HCT116 (cell line): ENCODE measurements around the gene RSAD1. TPM values are rescaled to one million over a fixed set of nuclear protein-coding genes. Genes with fewer than 3 reads are reported as not detected.

Experiments used
- ATAC-seq: fragments of 200-7000 bp; cut with Tn5 transposase; 2 replicates; pipeline ENCODE4 v1.9.1; 2020; ENCODE audit warnings: mild to moderate bottlenecking, moderate library complexity
- BruUV-seq: library from RNA; stranded (reverse); fragments of 400-500 nt; replicated peaks from 2 replicates; lab custom pipeline; 2021; lab: Mats Ljungman, UMichigan
- CTCF ChIA-PET: fragments of 300-600 bp; sonication (Branson Sonifier 250); formaldehyde crosslinking; loops from one replicate; lab custom pipeline; 2021; ENCODE audit warnings: antibody characterized with exemption; lab: Charles Lee
- POLR2A ChIA-PET: fragments of 300-600, 350-600 bp; sonication (Branson Sonifier 250); formaldehyde crosslinking; loops from one replicate; lab custom pipeline; 2021; ENCODE audit warnings: antibody characterized with exemption; lab: Charles Lee
- RAD21 ChIA-PET, 2 experiments: fragments of 300-600 bp; sonication (Branson Sonifier 250); formaldehyde crosslinking; loops; one replicate each; lab custom pipeline; 2023; ENCODE audit warnings: low total read pairs in 2 of 2; ENCODE audit not compliant: uncharacterized antibody in 2 of 2, unreplicated experiment in 2 of 2, low non-redundant PET in 1 of 2; lab: Charles Lee
- DNase-seq: peaks from one replicate; pipeline ENCODE4 v3.0.0-alpha.2; 2010; ENCODE audit warnings: low read depth, low spot score
- H2AFZ ChIP-seq: fragments of 200-600 bp; shearing (Covaris generic), sonication (generic); 2 replicates; pipeline ENCODE4 v1.6.1; 2017; ENCODE audit warnings: low read depth, mixed run types, mixed read lengths, antibody characterized with exemption, low read length; ENCODE audit not compliant: poor library complexity, severe bottlenecking
- H3K27ac ChIP-seq: 2 replicates; pipeline ENCODE4 v1.5.1; 2012; ENCODE audit warnings: low read depth, low read length
- H3K27me3 ChIP-seq: fragments of 200-600 bp; sonication (generic); 2 replicates; pipeline ENCODE4 v1.6.1; 2016; ENCODE audit warnings: mixed run types, low read length, mixed read lengths; ENCODE audit not compliant: insufficient read depth
- H3K36me3 ChIP-seq, 2 experiments: fragments of 200-500 bp in 1 of 2; fragments of 200-600 bp in 1 of 2; sonication (Bioruptor generic) in 1 of 2; sonication (generic) in 1 of 2; 2 replicates each; pipeline versions ENCODE4 v1.5.1 to v1.6.1; 2014 to 2016; ENCODE audit warnings: low read length in 2 of 2, inconsistent platforms in 1 of 2, mixed read lengths in 1 of 2, mixed run types in 1 of 2; ENCODE audit not compliant: insufficient read depth in 2 of 2, control insufficient read depth in 1 of 2
- H3K4me1 ChIP-seq, 2 experiments: fragments of 200-600 bp in 1 of 2; sonication (generic) in 1 of 2; 2 replicates each; pipeline versions ENCODE4 v1.5.1 to v1.6.1; 2012 to 2017; ENCODE audit warnings: low read length in 2 of 2, inconsistent platforms in 1 of 2, mild to moderate bottlenecking in 1 of 2, mixed read lengths in 1 of 2, mixed run types in 1 of 2, moderate library complexity in 1 of 2; ENCODE audit not compliant: insufficient read depth in 2 of 2, control insufficient read depth in 1 of 2
- H3K4me2 ChIP-seq: fragments of 200-600 bp; sonication (generic); 2 replicates; pipeline ENCODE4 v1.6.1; 2017; ENCODE audit warnings: mixed run types, low read length, mixed read lengths
- H3K4me3 ChIP-seq, 2 experiments: fragments of 200-600 bp in 1 of 2; sonication (generic) in 1 of 2; replicated peaks in 1 of 2; 2 replicates each; pipeline ENCODE4 v1.5.1; 2011 to 2016; ENCODE audit warnings: low read length in 2 of 2, control low read depth in 1 of 2, low read depth in 1 of 2, mild to moderate bottlenecking in 1 of 2, mixed read lengths in 1 of 2, mixed run types in 1 of 2
- H3K79me2 ChIP-seq: fragments of 200-600 bp; sonication (generic); 2 replicates; pipeline ENCODE4 v1.6.1; 2017; ENCODE audit warnings: mild to moderate bottlenecking, mixed run types, low read length, moderate library complexity, mixed read lengths; ENCODE audit not compliant: insufficient read depth
- H3K9ac ChIP-seq: fragments of 200-600 bp; sonication (generic); 2 replicates; pipeline ENCODE4 v1.6.1; 2016; ENCODE audit warnings: low read length, mixed read lengths
- H3K9me2 ChIP-seq: fragments of 200-600 bp; sonication (generic), shearing (Covaris generic); 2 replicates; pipeline ENCODE4 v1.6.1; 2017; ENCODE audit warnings: mixed run types, mild to moderate bottlenecking, moderate library complexity; ENCODE audit not compliant: insufficient read depth
- H3K9me3 ChIP-seq, 2 experiments: fragments of 200-500 bp in 1 of 2; fragments of 200-600 bp in 1 of 2; sonication (Bioruptor generic) in 1 of 2; sonication (generic) in 1 of 2; 2 replicates each; pipeline ENCODE4 v1.6.1; 2014 to 2017; ENCODE audit warnings: low read length in 2 of 2, mixed read lengths in 2 of 2, inconsistent platforms in 1 of 2, low read depth in 1 of 2, mild to moderate bottlenecking in 1 of 2, mixed run types in 1 of 2, moderate library complexity in 1 of 2; ENCODE audit not compliant: control insufficient read depth in 1 of 2, insufficient read depth in 1 of 2
- H4K20me1 ChIP-seq: fragments of 200-600 bp; sonication (generic), shearing (Covaris generic); 2 replicates; pipeline ENCODE4 v1.6.1; 2017; ENCODE audit warnings: mixed run types, mild to moderate bottlenecking, moderate library complexity; ENCODE audit not compliant: insufficient read depth
- ATF3 ChIP-seq: IDR thresholded peaks from 2 replicates; pipeline ENCODE4 v1.6.1; 2012
- CBX3 ChIP-seq: IDR thresholded peaks from 2 replicates; pipeline ENCODE4 v1.6.1; 2012; ENCODE audit warnings: low read depth
- CTCF ChIP-seq, 3 experiments: fragments of 200-600 bp in 1 of 3; sonication (generic) in 1 of 3; IDR thresholded peaks in 2 of 3; conservative IDR thresholded peaks in 1 of 3; 2 replicates each; pipeline ENCODE4 v1.5.1; 2012 to 2017; ENCODE audit warnings: low read depth in 2 of 3, low read length in 2 of 3, antibody characterized with exemption in 1 of 3, borderline replicate concordance in 1 of 3, control low read depth in 1 of 3, mild to moderate bottlenecking in 1 of 3, mixed read lengths in 1 of 3, mixed run types in 1 of 3, moderate library complexity in 1 of 3; ENCODE audit not compliant: insufficient read depth in 1 of 3
- EGR1 ChIP-seq: IDR thresholded peaks from 2 replicates; pipeline ENCODE4 v1.6.1; 2012; ENCODE audit warnings: low read depth
- EZH2phosphoT487 ChIP-seq: fragments of 200-600 bp; IDR thresholded peaks from 2 replicates; pipeline ENCODE4 v1.6.1; 2018; ENCODE audit warnings: antibody characterized with exemption, borderline replicate concordance
- FOSL1 ChIP-seq: IDR thresholded peaks from 2 replicates; pipeline ENCODE4 v1.6.1; 2012; ENCODE audit warnings: low read depth
- JUND ChIP-seq: IDR thresholded peaks from 2 replicates; pipeline ENCODE4 v1.6.1; 2012
- MAX ChIP-seq: IDR thresholded peaks from 2 replicates; pipeline ENCODE4 v1.6.1; 2012
- POLR2A ChIP-seq: IDR thresholded peaks from 2 replicates; pipeline ENCODE4 v1.7.0; 2011; ENCODE audit warnings: borderline replicate concordance; ENCODE audit not compliant: insufficient read depth, insufficient read length; ENCODE audit errors: extremely low read depth
- POLR2AphosphoS5 ChIP-seq: IDR thresholded peaks from 2 replicates; pipeline ENCODE4 v1.6.1; 2011; ENCODE audit warnings: mild to moderate bottlenecking, low read depth, low read length, moderate library complexity
- RAD21 ChIP-seq: IDR thresholded peaks from 2 replicates; pipeline ENCODE4 v1.6.1; 2012; ENCODE audit warnings: low read depth, mild to moderate bottlenecking
- SIN3A ChIP-seq: IDR thresholded peaks from 2 replicates; pipeline ENCODE4 v1.6.1; 2012; ENCODE audit warnings: low read depth
- SRF ChIP-seq: IDR thresholded peaks from 2 replicates; pipeline ENCODE4 v1.6.1; 2012; ENCODE audit warnings: low read depth
- TCF7L2 ChIP-seq: IDR thresholded peaks from 2 replicates; pipeline ENCODE4 v1.7.0; 2011; ENCODE audit warnings: borderline replicate concordance, inconsistent platforms; ENCODE audit not compliant: insufficient read depth, insufficient read length; ENCODE audit errors: extremely low read depth
- YY1 ChIP-seq: IDR thresholded peaks from 2 replicates; pipeline ENCODE4 v1.6.1; 2011; ENCODE audit warnings: low read length, low read depth, moderate library complexity, mild to moderate bottlenecking; ENCODE audit not compliant: insufficient replicate concordance; ENCODE audit errors: extremely low read depth
- ZBTB33 ChIP-seq: IDR thresholded peaks from 2 replicates; pipeline ENCODE4 v1.6.1; 2011; ENCODE audit warnings: mild to moderate bottlenecking, low read length, moderate library complexity; ENCODE audit not compliant: insufficient replicate concordance; ENCODE audit errors: extremely low read depth
- ZFX ChIP-seq: fragments of 450-650 bp; IDR thresholded peaks from 2 replicates; pipeline ENCODE4 v1.6.1; 2017
- ZNF274 ChIP-seq: fragments of 200-500 bp; sonication (Bioruptor generic); IDR thresholded peaks from 2 replicates; pipeline ENCODE4 v1.6.1; 2014; ENCODE audit warnings: mild to moderate bottlenecking, low read depth, low read length, inconsistent platforms
- intact Hi-C: fragments of 100-400 bp; cut with micrococcal nuclease; formaldehyde crosslinking; loops from 2 replicates; pipeline ENCODE4 v1.10.0; 2022
- total RNA-seq: library from RNA; stranded (reverse); gene quantifications from one replicate; pipeline ENCODE4 v1.2.1, GENCODE V29; 2021; ENCODE audit not compliant: unreplicated experiment

RSAD1 gene
- total RNA-seq, 1 experiment from 2014 or later, result 82.7 TPM

GRCh38 chr17:50534222-50534978, 55.7 kb downstream of the RSAD1 start:
- DNase-seq (peak; percentile 55), ATAC-seq (peak; percentile 88)
- Histone ChIP-seq H3K4me3 (peak overlapping the region; percentile 45 to 75), H2AFZ (peak overlapping the region; percentile 40), H3K36me3 (no peaks in the 10 kb centered on the region; a peak in 1 of 4 replicates), H4K20me1 (no peaks in the 10 kb centered on the region), H3K4me2 (peak overlapping the region; percentile 99), H3K9me3 (no peaks in the 10 kb centered on the region), H3K9me2 (no peaks in the 10 kb centered on the region), H3K4me1 (peaks cover 39 to 50% of the 10 kb centered on the region in 2 experiments), H3K79me2 (no peaks in the 10 kb centered on the region; the same call in 1 of the 2 replicates), H3K9ac (peak overlapping the region; percentile 78), H3K27ac (peak overlapping the region; percentile 73), H3K27me3 (no peaks in the 10 kb centered on the region)
- ChIA-PET CTCF (interaction anchor here (1.0 kb wide), 1 partner anchor 32 kb away, joined by 4 read pairs; no protein-coding TSS in a partner anchor), POLR2A (interaction anchor here (1.3 kb wide), 1 partner anchor 7 kb away, joined by 3 read pairs; no protein-coding TSS in a partner anchor), RAD21 (no interaction called here)
- intact Hi-C loops, result loop anchor here (2.0 kb wide), 1 partner anchor 52 kb away; no protein-coding TSS in a partner anchor
- TF ChIP-seq YY1 (peak; percentile 70), ZNF274 (no peak), CTCF (IDR thresholded peaks at IDR 0.05 in 2 of 3, conservative IDR thresholded peaks at IDR 0.05 in 1 of 3; ENCODE audit: borderline replicate concordance in 1 of 3, insufficient read depth in 1 of 3, low read depth in 2 of 3, low read length in 2 of 3) (peak in 2 of 3 experiments; percentile 68 to 83; a peak in 4 of 6 replicates), FOSL1 (no peak), EGR1 (no peak), POLR2AphosphoS5 (peak; percentile 90), JUND (no peak), CBX3 (no peak), MAX (no peak), ZFX (no peak), TCF7L2 (no peak), SIN3A (no peak), POLR2A (peak; percentile 23), SRF (no peak), ZBTB33 (peak; percentile 25), ATF3 (no peak), EZH2phosphoT487 (no peak), RAD21 (no peak)
- BruUV-seq, result no TSS peak
